ENCODE results near the gene GALNT7.

GALNT7 gene

GRCh38 chr4:173242466-173243250 lies 74.0 kb downstream of the GALNT7 start:
- DNase-seq: no peak

- no peak for DNase-seq
Observed at GRCh38 chr4:173243321-173243720, 74.7 kb downstream of the GALNT7 start.

- DNase-seq: no peak
Observed at GRCh38 chr4:173243917-173244658, 75.5 kb downstream of the GALNT7 start.

DNA sequence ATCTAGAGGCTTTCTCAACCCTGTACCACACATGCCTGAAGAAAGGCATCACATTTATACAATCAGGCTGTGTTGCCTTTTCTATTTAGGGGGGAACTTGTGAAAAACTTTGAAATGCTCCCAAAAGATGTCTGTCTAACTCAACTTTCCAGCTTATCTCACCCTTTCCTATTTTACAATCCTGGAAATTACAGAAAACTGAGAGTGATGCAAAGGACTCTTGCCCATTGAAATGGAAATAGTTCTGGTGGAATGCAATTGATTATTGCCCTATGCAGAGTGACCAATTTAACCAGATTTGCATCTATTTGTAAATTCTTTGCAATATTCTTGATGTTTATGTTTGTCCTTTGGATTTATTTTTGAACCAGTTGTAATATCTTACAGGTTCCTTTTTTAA lies 77.3 kb downstream of the GALNT7 start:
- DNase-seq: no peak

DNA sequence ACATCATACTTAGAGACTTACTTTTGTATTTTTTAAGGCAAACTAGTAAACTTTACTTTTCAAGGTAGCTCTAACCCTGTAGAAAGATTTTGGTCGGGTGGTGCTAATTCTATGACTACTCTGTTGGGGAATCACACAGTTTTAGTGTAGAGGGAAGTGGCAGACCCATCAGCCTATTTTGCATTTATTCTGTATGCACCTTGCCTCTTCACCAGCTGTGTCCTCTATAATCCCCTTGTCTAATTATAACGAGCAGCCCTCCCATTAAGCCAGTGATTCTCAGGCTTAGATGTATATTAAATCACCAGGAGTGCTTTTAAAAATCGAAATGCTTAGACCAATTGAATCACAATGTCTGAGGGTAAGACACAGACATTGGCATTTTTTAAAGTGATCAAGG lies 78.1 kb downstream of the GALNT7 start:
- DNase-seq: no peak

GRCh38 chr4:173247321-173247720 lies 78.7 kb downstream of the GALNT7 start:
- no peak for DNase-seq

- DNase-seq: no peak
Observed at GRCh38 chr4:173248690-173249089, 80.1 kb downstream of the GALNT7 start.

DNA sequence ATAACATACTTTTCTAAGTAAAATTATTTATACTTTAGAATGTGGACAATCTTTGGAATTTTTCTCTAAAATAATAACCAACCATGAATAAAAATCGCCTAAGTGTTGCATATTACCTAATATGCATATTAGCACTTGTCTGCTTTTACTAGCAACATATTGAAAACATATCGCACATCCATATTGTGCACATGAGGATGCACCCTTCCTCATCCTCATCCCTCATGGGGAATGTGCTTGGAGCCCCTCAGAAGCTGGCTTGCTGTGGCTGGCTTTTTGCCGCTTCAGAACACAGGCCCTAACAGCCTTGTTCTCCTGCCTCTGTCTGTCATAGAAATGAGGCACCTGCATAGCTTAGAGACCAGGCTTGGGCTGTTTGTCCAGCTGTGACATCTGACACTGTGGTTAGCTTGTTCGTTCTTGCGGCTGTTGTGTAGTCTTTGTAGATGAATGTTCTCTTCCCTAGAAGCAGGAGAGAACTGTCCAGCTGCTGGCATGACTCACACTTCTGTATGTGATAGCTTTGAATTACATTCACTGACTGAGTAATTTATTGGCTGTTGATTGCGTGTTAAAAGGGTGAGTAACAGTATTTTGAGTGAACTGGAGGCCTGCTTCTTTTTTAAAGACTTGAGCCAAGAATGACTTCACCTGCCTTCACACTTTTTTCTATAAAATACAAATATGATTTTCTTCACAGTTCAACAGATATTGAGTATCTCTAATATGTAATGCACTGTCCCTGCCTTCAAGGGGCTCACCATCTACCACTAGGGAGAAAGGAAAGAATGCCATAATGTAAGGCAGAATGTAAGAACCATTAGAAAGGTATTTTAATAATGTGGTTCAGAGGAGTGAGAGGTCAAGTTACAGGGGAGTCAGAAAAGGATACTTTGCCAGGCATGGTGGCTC lies 83.7 kb downstream of the GALNT7 start:
- DNase-seq: peak; percentile 88

DNA sequence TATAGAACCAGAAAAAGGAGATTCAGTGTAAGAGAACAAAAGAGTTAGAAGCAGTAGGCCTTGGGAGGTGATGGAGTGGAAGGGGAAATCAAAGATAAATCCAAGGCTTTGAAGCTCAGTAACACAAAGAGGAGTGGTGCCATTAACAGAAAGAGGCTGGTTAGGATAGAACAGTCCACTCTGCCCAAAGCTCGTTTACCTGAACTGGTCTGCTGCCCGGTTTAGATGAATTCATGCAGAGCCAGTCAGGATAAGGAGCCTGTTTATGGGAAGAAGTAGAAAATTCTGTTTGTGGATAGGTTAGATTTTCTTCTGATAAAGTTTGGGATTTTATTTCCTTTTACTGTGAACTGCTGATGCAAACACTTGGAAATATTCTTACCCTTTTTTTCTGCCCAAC lies 85.0 kb downstream of the GALNT7 start:
- peak; percentile 42 for DNase-seq

- DNase-seq: no peak
Observed at GRCh38 chr4:173254646-173255045, 86.0 kb downstream of the GALNT7 start.

- DNase-seq: no peak
Observed at GRCh38 chr4:173256825-173257224, 88.2 kb downstream of the GALNT7 start.

GRCh38 chr4:173257732-173258717 lies 89.4 kb downstream of the GALNT7 start:
- DNase-seq: peak; percentile 89

- DNase-seq: no peak
Observed at GRCh38 chr4:173258866-173259265, 90.3 kb downstream of the GALNT7 start.

DNA sequence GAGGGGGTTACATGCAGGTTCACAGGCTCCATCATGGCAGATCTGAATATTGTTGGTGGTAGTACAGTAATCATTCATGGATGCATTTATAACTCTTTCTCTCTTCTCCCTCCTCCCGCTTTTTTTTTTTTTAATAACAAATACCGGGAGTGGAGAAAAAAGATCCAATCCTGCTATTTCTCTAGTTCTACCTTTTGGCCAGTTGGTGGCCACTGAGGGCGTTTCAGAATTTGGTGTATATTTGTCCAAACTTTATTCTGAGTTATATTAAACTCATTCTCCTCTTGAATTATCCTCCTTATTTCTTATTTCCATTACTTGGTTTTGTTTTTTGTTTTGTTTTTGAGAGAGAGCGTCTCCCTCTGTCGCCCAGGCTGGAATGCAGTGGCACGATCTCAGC lies 90.7 kb downstream of the GALNT7 start:
- DNase-seq: no peak

- DNase-seq: no peak
Observed at GRCh38 chr4:173261052-173261451, 92.4 kb downstream of the GALNT7 start.

- no peak for DNase-seq
Observed at GRCh38 chr4:173262375-173262774, 93.8 kb downstream of the GALNT7 start.

GRCh38 chr4:173264245-173264644 lies 95.6 kb downstream of the GALNT7 start:
- DNase-seq: no peak

- peak; percentile 94 for DNase-seq
Observed at GRCh38 chr4:173264684-173265185, 96.1 kb downstream of the GALNT7 start.

DNA sequence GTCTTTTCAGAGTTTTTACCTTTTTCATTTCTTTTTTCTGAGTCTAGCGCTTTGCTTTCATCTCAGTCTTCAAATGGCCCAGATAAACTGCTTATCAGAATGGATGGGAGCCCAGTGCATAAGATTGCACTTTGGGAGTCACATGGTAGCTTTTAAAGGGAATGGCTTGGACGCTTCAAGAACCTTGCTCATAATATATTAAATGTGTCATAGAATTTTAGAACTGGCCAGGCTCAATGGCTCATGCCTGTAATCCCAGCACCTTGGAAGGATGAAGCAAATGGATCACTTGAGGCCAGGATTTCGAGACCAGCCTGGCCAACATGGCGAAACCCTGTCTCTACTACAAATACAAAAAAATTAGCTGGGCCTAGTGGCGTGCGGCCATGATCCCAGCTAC lies 97.1 kb downstream of the GALNT7 start:
- DNase-seq: no peak

GRCh38 chr4:173267711-173268110 lies 99.1 kb downstream of the GALNT7 start:
- DNase-seq: no peak

DNA sequence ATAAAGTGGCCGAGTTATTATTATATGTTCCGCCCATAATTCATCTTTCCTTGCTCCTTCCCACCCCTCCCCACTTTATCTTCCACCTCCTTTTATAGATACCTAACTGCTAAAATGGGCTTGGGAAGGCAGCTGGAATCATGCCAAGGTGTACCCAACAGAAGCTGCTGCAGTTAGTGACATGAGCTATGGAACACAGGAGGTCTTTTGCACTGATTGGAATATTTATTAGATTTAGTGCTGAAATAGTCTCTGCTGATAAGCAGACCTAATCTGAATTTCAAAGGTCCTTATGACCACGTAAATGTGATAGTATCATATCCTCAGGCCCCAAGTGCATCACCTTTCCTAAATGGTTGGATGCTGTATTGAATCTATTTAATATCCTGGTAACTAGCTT lies 100.7 kb downstream of the GALNT7 start:
- no peak for DNase-seq
